ENCODE data around the gene TBXA2R. TPM values are rescaled to one million over a fixed set of nuclear protein-coding genes. Genes with fewer than 3 reads are reported as not detected.
A peak's percentile ranks its signal among the peaks of the same experiment; 100 is the strongest.

Gene TBXA2R
- total RNA-seq, 1 experiment from 2014 or later, result 1.3 TPM

GRCh38 chr19:3576696-3577443 lies 29.8 kb downstream of the TBXA2R start (continued):
- 0 out of 2 replicates have a peak, but pooled peaks have one; percentile 52 for TF ChIP-seq HMGXB4 (CRISPR knock-in tag; IDR thresholded peaks at IDR 0.05)
- no peak for TF ChIP-seq ZBTB43 (CRISPR knock-in tag; IDR thresholded peaks at IDR 0.05)
- TF ChIP-seq AR (CRISPR knock-in tag; IDR thresholded peaks at IDR 0.05), result no peak
- TF ChIP-seq MXD4 (CRISPR knock-in tag; IDR thresholded peaks at IDR 0.05; ENCODE audit: borderline replicate concordance), result no peak
- TF ChIP-seq JUN (CRISPR knock-in tag; IDR thresholded peaks at IDR 0.05), result no peak
- TF ChIP-seq E2F5 (CRISPR knock-in tag; IDR thresholded peaks at IDR 0.05), result 0 out of 2 replicates have a peak, but pooled peaks have one; percentile 51
- 0 out of 2 replicates have a peak, but pooled peaks have one; percentile 29 for TF ChIP-seq FOXK1 (CRISPR knock-in tag; IDR thresholded peaks at IDR 0.05)
- 0 out of 2 replicates have a peak, but pooled peaks have one; percentile 55 for TF ChIP-seq ZNF416 (CRISPR knock-in tag; IDR thresholded peaks at IDR 0.05)
- no peak for TF ChIP-seq FOXJ3 (CRISPR knock-in tag; IDR thresholded peaks at IDR 0.05; ENCODE audit: borderline replicate concordance)
- no peak for TF ChIP-seq GRHL2 (CRISPR knock-in tag; IDR thresholded peaks at IDR 0.05; ENCODE audit: insufficient replicate concordance, severe bottlenecking)
- TF ChIP-seq NFE2L1 (CRISPR knock-in tag; IDR thresholded peaks at IDR 0.05), result no peak
- 0 out of 2 replicates have a peak, but pooled peaks have one; percentile 50 for TF ChIP-seq MLX (CRISPR knock-in tag; IDR thresholded peaks at IDR 0.05)
- no peak for TF ChIP-seq ETV6 (CRISPR knock-in tag; IDR thresholded peaks at IDR 0.05)
- TF ChIP-seq IRF2 (CRISPR knock-in tag; IDR thresholded peaks at IDR 0.05; ENCODE audit: borderline replicate concordance, low read depth), result no peak
- no peak for TF ChIP-seq ZNF263 (CRISPR knock-in tag; IDR thresholded peaks at IDR 0.05; ENCODE audit: low read depth)
- TF ChIP-seq ESRRA (CRISPR knock-in tag; IDR thresholded peaks at IDR 0.05; ENCODE audit: borderline replicate concordance), result no peak
- no peak for TF ChIP-seq KAT7 (CRISPR knock-in tag; IDR thresholded peaks at IDR 0.05; ENCODE audit: borderline replicate concordance)
- no peak for TF ChIP-seq HMGA2 (CRISPR knock-in tag; IDR thresholded peaks at IDR 0.05)
- TF ChIP-seq ARID4B (CRISPR knock-in tag; IDR thresholded peaks at IDR 0.05; ENCODE audit: borderline replicate concordance), result peak; percentile 58; the same call in 1 of the 2 replicates
- TF ChIP-seq FOXP1 (CRISPR knock-in tag; IDR thresholded peaks at IDR 0.05; ENCODE audit: borderline replicate concordance), result peak; percentile 68; the same call in 1 of the 2 replicates
- no peak for TF ChIP-seq ATF3 (CRISPR knock-in tag; conservative IDR thresholded peaks at IDR 0.05)
- TF ChIP-seq ZNF232 (CRISPR knock-in tag; IDR thresholded peaks at IDR 0.05), result no peak
- no peak for TF ChIP-seq ZNF138 (CRISPR knock-in tag; conservative IDR thresholded peaks at IDR 0.05)
- no peak for TF ChIP-seq MYBL2 (CRISPR knock-in tag; IDR thresholded peaks at IDR 0.05)
- no peak for TF ChIP-seq SMAD4 (CRISPR knock-in tag; IDR thresholded peaks at IDR 0.05)
- TF ChIP-seq ZNF423 (CRISPR knock-in tag; IDR thresholded peaks at IDR 0.05), result no peak
- no peak for TF ChIP-seq NFATC4 (CRISPR knock-in tag; IDR thresholded peaks at IDR 0.05)
- no peak for TF ChIP-seq NR3C1 (CRISPR knock-in tag; conservative IDR thresholded peaks at IDR 0.05; ENCODE audit: low read depth)
